ENCODE results near the gene SAXO2. TPM values are rescaled to one million over a fixed set of nuclear protein-coding genes. Genes with fewer than 3 reads are reported as not detected.
A peak's percentile ranks its signal among the peaks of the same experiment; 100 is the strongest.
"Not testable (repeated sequence)": the region's sequence is repeated elsewhere in the genome, so short reads cannot be mapped to it uniquely, and the experiment has no call there.

SAXO2 gene, protein sequence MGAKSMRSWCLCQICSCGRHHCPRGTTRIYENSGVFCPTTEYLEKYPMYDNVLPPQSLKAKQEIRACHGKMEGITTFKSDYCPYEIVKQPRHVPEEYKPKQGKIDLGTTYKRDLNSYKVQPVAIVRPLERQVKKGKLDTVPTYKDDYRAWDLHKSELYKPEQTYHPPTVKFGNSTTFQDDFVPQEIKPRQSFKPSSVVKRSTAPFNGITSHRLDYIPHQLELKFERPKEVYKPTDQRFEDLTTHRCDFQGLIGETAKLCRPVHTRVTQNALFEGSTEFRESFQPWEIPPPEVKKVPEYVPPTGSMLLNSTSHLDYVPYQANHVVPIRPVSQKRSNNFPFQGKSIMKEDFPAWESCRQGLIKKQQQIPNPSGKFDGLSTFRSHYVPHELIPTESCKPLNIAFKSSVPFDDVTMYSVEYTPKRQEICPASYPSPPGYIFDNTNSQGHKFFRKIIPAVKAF
- total RNA-seq (2014; rRNA removed; shearing (Covaris generic)), result 0.58 and 0.68 TPM in 2 replicates

GRCh38 chr15:82262422-82263026, at the start of gene SAXO2, which contains the start of gene EFL1:
Gene SAXO2 (plus strand): TSS chr15:82262818. CDS start chr15:82262880, 62 bp downstream.
Gene EFL1 (minus strand): TSS chr15:82262734. CDS start chr15:82261778, 956 bp downstream.
- peak; percentile 69 for DNase-seq (ENCODE audit: low spot score)

DNA sequence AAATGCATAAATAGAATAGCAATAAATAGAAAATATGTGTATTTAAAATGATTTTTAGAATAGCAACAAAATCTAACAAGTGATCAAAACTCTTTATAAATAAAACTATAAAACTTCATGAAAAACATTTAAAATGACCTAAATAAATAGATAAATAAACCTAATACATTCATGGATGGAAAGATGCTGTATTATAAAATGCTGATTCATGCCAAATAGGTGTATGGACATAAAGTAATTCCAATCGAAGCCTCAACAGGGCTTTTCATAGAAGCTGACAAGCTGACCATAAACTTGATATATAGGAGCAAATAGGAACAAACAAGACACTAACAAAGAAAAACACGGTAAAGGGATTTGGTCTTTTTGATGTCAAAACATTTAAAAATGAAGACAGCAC, 46.5 kb upstream of the SAXO2 start:
- not testable (repeated sequence) for DNase-seq (ENCODE audit: low spot score)

DNA sequence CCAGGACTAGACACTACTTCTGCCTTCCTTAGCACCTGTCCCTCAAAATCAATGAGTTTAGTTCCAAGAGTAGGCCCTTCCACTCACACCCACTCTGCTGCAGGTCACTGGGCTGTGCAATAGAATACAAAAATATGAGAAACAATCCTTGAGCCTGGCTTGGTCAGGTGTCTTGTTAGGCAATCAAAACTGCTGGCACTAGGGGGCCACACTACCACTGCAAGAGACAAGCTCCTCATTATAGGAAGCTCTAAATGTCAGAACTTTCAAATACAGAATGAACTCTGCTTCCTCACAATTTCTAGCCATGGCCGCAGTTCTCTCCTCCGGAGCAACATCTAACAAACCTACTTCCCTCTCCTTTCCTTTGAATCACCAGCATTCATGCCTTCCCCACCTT, 41.1 kb upstream of the SAXO2 start:
- not testable (repeated sequence) for DNase-seq (ENCODE audit: low spot score)

- no peak for DNase-seq (ENCODE audit: low spot score)
These were observed 33.9 kb upstream of the SAXO2 start for GRCh38 chr15:82228750-82229149.

- no peak for DNase-seq (ENCODE audit: low spot score)
These were observed 31.4 kb upstream of the SAXO2 start for GRCh38 chr15:82231233-82231632.

- no peak for DNase-seq (ENCODE audit: low spot score)
These were observed 30.8 kb upstream of the SAXO2 start for GRCh38 chr15:82231842-82232241.

GRCh38 chr15:82237944-82238534, 24.6 kb upstream of the SAXO2 start:
- DNase-seq (ENCODE audit: low spot score), result not testable (repeated sequence)

DNA sequence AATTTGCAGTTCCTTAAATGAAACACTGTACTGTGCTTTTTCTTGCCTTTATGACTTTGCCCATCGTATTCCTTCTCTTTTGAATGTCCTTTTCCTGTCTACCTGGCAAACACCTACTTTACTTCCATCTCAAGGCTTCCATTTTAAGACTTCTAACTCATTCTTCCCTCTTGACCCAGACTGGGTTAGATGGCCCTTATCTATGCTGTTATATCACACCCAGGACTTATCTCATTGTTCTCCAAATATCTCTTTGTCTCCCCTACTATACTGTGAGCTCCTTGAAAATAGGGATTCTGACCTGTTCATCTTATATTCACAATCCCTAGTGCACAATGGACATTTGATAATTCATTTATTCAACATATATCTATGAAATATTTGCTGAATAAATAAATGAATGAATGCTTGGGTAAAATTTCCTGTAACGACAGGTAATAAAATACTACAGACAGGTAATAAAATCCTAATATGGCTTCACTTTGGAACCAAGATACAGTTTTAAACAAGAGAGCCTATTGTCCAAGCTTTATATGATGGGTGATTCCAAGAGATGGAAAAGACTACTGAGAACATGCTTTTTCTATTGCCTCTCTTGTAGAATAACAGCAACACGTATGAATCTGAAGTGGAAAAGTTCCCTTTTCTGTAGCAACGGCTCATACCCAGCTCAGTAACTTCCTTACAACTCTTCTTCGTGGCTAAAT, 22.8 kb upstream of the SAXO2 start:
- no peak for DNase-seq (ENCODE audit: low spot score)

DNA sequence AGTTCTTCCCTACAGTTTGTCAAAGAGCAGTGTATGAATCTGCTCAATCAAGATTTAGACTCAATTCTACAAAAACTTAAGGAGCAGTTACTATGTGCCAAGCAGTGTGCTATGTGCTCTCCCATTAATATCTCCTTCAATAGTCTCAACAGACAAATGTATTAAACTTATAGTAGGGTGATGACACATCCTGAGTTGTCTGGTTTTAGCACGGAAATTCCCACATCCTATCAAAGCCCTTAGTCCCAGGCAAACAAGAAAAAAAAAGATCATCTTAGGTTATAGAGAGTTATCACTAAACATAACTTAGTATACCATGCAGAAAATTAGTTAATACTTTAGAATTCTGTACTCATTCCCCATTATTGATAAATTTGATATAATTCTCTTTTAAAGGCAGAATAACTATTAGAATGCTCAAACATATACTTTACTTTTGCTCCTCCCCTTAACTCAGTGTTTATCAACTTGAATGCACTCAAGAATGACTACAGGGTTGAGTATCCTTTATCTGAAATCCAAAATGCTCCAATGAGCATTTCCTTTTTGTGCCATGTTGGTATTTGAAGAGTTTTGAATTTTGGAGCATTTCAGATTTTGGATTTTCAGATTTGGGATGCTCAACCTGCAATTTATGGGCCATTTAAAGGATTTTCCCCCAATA, 20.6 kb upstream of the SAXO2 start:
- not testable (repeated sequence) for DNase-seq (ENCODE audit: low spot score)

DNA sequence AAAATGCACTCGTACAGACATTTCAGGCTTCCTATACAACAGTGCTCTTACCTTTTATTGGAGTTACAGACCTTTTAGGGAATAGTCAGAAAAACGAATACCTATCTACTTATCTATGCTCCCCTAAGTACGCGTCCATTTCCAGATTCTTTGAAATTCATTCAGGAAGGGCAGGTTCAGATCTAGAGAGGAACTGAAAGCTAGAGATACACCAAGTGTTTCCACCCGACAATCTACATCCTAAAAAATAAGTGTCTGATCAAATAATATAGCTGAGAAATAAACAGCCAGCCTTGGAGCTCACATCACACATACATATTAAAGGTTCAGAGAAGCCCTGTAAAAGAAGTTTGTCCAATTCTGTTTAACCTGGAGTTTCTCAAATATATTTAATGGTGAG, 19.0 kb upstream of the SAXO2 start:
- DNase-seq (ENCODE audit: low spot score), result not testable (repeated sequence)

- DNase-seq (ENCODE audit: low spot score), result not testable (repeated sequence)
These were observed 16.7 kb upstream of the SAXO2 start for GRCh38 chr15:82245956-82246355.

- DNase-seq (ENCODE audit: low spot score), result not testable (repeated sequence)
These were observed 14.4 kb upstream of the SAXO2 start for GRCh38 chr15:82248261-82248660.

DNA sequence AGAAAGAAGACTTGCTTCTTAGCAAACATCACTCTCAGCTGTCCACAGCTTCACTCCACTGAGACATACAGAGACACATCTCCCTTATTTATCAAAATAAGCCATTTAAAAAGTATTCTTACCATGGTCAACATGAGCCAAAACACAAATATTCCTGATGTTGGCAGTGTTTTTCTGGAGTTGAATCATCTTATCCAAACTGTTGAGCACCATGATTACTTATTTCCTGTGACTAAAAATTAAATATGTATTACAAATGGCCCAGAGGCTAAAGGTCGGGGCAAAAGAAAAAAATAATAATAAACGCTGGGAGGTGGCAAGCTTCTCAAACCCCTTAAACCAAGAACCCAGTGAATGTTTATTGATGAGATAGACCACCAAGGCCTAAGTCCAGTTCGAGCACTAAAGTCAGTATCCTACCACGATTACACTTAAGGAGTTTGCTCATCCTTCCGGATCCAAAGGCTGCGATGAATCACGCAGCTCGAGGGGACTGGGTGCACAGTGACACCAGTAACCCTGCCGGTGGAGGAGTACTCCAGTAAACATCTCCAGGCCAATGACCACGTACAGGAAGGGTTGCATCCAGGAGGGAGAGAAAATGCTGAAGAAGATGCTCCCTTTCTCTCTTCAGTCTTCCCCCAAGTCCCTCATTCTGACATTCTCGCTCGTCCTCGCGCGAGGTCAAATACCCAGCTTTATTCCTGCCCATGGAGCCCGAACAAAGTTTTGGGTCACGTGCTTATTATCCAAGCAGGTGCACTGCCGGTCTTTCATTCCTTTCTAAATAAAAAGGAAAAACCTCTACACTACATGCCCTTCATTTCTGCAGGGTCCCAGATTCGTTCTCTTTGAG, 824 bp upstream of the SAXO2 start:
- peak; percentile 4 for DNase-seq (ENCODE audit: low spot score)

GRCh38 chr15:82263350-82263749, 732 bp downstream of the SAXO2 start:
- no peak for DNase-seq (ENCODE audit: low spot score)

DNA sequence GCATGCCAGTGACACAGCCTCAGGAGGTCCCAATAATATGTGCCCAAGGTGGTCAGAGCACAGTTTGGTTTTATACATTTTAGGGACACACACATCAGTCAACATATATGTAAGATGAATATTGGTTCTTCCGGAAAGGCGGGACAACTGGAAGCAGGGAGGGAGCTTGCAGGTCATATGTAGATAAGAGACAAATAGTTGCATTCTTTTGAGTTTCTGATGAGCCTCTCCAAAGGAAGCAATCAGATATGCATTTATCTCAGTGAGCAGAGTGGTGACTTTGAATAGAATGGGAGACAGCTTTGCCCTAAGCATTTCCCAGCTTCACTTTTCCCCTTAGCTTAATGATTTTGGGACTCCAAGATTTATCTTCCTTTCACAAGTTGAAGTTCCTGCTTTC, 4.5 kb downstream of the SAXO2 start:
- DNase-seq (ENCODE audit: low spot score), result not testable (repeated sequence)

- DNase-seq (ENCODE audit: low spot score), result not testable (repeated sequence)
These were observed 5.8 kb downstream of the SAXO2 start for GRCh38 chr15:82268454-82268853.

- DNase-seq (ENCODE audit: low spot score), result no peak
These were observed 9.5 kb downstream of the SAXO2 start for GRCh38 chr15:82272154-82272553.

GRCh38 chr15:82275410-82275809, 12.8 kb downstream of the SAXO2 start:
- no peak for DNase-seq (ENCODE audit: low spot score)

GRCh38 chr15:82281276-82281675, 18.7 kb downstream of the SAXO2 start:
- DNase-seq (ENCODE audit: low spot score), result not testable (repeated sequence)

DNA sequence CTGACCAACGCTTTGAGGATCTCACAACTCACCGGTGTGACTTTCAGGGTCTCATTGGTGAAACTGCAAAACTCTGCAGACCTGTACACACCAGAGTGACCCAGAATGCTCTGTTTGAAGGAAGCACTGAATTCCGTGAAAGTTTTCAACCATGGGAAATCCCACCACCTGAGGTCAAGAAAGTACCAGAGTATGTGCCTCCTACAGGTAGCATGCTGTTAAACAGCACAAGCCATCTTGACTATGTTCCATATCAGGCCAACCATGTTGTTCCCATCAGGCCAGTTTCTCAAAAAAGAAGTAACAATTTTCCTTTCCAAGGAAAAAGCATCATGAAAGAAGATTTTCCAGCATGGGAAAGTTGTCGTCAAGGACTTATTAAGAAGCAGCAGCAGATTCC, 19.8 kb downstream of the SAXO2 start:
- not testable (repeated sequence) for DNase-seq (ENCODE audit: low spot score)

Measured in H4 (cell line).